Pancreas (tissue), 10 donors: ENCODE measurements around the gene UTS2R. TPM values are rescaled to one million over a fixed set of nuclear protein-coding genes. Genes with fewer than 3 reads are reported as not detected.

Experiments
- ATAC-seq, 4 donors: fragments of 200-7000 bp; cut with Tn5 transposase; one replicate each; pipeline versions ENCODE4 v1.8.0 to v1.9.1; 2020; ENCODE audit warnings: mild to moderate bottlenecking in 4 of 4, moderate library complexity in 4 of 4
- DNase-seq, 6 donors: peaks; one replicate each; pipeline ENCODE4 v3.0.0-alpha.2; 2020
- FAIRE-seq: peaks from 2 replicates; lab custom pipeline; 2012; peaks lifted over from hg19 to GRCh38; lab: Jason Lieb, UNC
- H3K27ac ChIP-seq, 4 donors: fragments of 200-600 bp; sonication (generic); 1 replicate in 3 of 4; 2 replicates in 1 of 4; pipeline versions ENCODE4 v1.5.0 to v1.8.0; 2020
- H3K27me3 ChIP-seq, 4 donors: fragments of 200-600 bp; one replicate each; pipeline ENCODE4 v1.8.0; 2021
- H3K36me3 ChIP-seq, 3 donors: fragments of 200-600 bp; sonication (generic) in 1 of 3; one replicate each; pipeline versions ENCODE4 v1.5.0 to v1.8.0; 2020 to 2021
- H3K4me1 ChIP-seq, 3 donors: fragments of 200-600 bp; one replicate each; pipeline ENCODE4 v1.8.0; 2021
- H3K4me3 ChIP-seq, 4 donors: fragments of 200-600 bp; sonication (generic) in 2 of 4; one replicate each; pipeline versions ENCODE4 v1.5.0 to v1.8.0; 2020 to 2021
- H3K9me3 ChIP-seq, 4 donors: fragments of 200-600 bp; one replicate each; pipeline ENCODE4 v1.8.0; 2021
- WGBS, 2 donors: extraction: QIAGEN DNeasy Blood & Tissue Kit; methylation state at CpG; one replicate each; pipeline ENCODE4 v1.1.7; 2013; 5-methylcytosine and 5-hydroxymethylcytosine counted together
- intact Hi-C, 3 donors: fragments of 100-400 bp; cut with DNase I; formaldehyde crosslinking; loops; one replicate each; pipeline versions ENCODE4 v1.11.1 to v1.14.2; 2022
- polyA plus RNA-seq, 2 donors: library from polyadenylated mRNA; stranded (reverse); fragments of 200-250 nt; gene quantifications; one replicate each; pipeline ENCODE4 v1.2.3, GENCODE V29; 2013
- total RNA-seq, 6 donors: library from RNA; stranded (reverse); fragmentation: NEBNext Ultra II Directional in 4 of 6; extraction: Animal tissue kit (Norgen Biotek cat#: 25700) in 4 of 6; gene quantifications; one replicate each; pipeline versions ENCODE4 v1.2.1 to v1.2.4, GENCODE V29; 2021 to 2023
- TF ChIP-seq, protein P1 (sequence below), 4 donors: fragments of 200-600 bp; sonication (generic) in 3 of 4; IDR thresholded peaks; one replicate each; pipeline versions ENCODE4 v1.5.0 to v1.8.0; 2021; ENCODE audit warnings: antibody characterized with exemption in 4 of 4
- donor health status: healthy with polysubstance abuse.
- donor health status: DM: no; HTN: no; CAD: no; lungs with moderate emphysema.
- donor health status: DM: no; HTN: no; CAD: no.
- donor health status: control.
- donor health status: control.
- donor health status: Bipolar disorder and iron deficiency.
- donor health status: DM: yes; HTN: yes; CAD: no.
- donor health status: DM: no; HTN: no; CAD: no.
- donor health status: DM: no; HTN: no; CAD: no.
- donor health status: DM: yes; HTN: yes; CAD: no.

UTS2R gene
- total and polyA plus RNA-seq, 8 donors, result 0.37 to 0.87 (median 0.74) TPM; not detected in 5

DNA sequence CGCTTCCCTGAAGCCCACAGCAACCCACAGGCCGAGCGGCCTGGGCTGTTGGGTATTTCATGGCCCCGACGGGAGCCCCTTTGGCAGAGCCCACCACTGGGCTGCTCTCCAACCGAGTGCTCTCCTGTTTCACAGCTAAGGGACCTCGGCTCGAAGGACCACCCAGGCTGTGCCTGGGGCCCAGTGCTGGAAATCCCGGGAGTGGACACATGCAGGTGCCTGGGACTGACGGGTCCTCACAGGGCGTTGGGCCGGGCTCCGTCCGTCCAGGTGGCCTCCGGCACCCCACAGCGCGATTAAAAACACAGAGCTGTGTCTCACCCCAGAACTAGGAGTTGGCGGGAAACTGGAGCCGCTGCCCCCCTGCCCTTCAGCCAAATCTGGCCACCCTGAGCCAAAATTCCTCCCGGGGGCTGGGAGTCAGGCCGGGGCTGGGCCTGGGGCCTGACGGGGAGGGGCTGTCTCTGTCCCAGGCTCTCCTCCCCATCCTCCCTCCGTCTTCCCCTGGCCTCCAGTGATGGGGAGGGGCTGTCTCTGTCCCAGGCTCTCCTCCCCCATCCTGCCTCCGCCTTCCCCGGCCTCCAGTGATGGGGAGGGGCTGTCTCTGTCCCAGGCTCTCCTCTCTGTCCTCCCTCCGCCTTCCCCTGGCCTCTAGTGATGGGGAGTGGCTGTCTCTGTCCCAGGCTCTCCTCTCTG is 14.1 kb downstream of the UTS2R start:
- DNase-seq (peak in 2 of 6 donors; percentile 37 to 77), FAIRE-seq (no peak), ATAC-seq (no peak)
- Histone ChIP-seq H3K27me3 (no peaks in the 10 kb centered on the region), H3K4me1 (peaks cover 3 to 23% (median 15%) of the 10 kb centered on the region in 3 donors), H3K36me3 (no peaks in the 10 kb centered on the region), H3K9me3 (no peaks in the 10 kb centered on the region), H3K27ac (peak overlapping the region; percentile 62 to 84 (median 76)), H3K4me3 (no peak overlapping the region)
- WGBS, 2 donors, result 77 to 86% methylated on average over 18 to 26 of the region's 26 CpGs
- TF ChIP-seq, protein P1, sequence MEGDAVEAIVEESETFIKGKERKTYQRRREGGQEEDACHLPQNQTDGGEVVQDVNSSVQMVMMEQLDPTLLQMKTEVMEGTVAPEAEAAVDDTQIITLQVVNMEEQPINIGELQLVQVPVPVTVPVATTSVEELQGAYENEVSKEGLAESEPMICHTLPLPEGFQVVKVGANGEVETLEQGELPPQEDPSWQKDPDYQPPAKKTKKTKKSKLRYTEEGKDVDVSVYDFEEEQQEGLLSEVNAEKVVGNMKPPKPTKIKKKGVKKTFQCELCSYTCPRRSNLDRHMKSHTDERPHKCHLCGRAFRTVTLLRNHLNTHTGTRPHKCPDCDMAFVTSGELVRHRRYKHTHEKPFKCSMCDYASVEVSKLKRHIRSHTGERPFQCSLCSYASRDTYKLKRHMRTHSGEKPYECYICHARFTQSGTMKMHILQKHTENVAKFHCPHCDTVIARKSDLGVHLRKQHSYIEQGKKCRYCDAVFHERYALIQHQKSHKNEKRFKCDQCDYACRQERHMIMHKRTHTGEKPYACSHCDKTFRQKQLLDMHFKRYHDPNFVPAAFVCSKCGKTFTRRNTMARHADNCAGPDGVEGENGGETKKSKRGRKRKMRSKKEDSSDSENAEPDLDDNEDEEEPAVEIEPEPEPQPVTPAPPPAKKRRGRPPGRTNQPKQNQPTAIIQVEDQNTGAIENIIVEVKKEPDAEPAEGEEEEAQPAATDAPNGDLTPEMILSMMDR (IDR thresholded peaks at IDR 0.05), result no peak
- intact Hi-C loops, result no loop called here

DNA sequence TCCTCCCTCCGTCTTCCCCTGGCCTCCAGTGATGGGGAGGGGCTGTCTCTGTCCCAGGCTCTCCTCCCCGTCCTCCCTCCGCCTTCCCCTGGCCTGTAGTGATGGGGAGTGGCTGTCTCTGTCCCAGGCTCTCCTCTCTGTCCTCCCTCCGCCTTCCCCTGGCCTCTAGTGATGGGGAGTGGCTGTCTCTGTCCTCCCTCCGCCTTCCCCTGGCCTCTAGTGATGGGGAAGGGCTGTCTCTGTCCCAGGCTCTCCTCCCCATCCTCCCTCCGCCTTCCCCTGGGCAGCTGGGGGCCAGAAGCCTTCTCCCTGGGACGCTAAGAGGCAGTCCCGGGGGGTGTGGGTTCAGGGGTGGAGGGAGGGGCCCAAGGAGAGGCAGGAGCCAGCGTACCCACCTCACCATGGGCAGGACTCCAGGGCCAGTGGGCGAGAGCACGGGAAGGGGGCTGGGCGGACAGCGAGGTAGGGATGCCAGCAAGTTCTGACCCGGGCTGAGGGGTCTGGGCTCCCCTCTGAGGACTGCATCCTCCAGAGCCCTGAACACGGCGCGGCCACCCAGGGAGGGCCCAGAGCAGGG is 14.8 kb downstream of the UTS2R start:
- intact Hi-C loops, result no loop called here
- DNase-seq, result no peak
- FAIRE-seq, result no peak
- peaks cover 3 to 23% (median 15%) of the 10 kb centered on the region in 3 donors for H3K4me1 ChIP-seq
- ATAC-seq, result no peak
- H3K36me3 ChIP-seq, result no peaks in the 10 kb centered on the region
- H3K9me3 ChIP-seq, result no peaks in the 10 kb centered on the region
- WGBS, 2 donors, result 82 to 85% methylated on average over 16 to 17 of the region's 17 CpGs
- H3K27me3 ChIP-seq, result no peaks in the 10 kb centered on the region
- no peak overlapping the region for H3K4me3 ChIP-seq
- no peak overlapping the region for H3K27ac ChIP-seq
- TF ChIP-seq, protein P1 (IDR thresholded peaks at IDR 0.05), result no peak

DNA sequence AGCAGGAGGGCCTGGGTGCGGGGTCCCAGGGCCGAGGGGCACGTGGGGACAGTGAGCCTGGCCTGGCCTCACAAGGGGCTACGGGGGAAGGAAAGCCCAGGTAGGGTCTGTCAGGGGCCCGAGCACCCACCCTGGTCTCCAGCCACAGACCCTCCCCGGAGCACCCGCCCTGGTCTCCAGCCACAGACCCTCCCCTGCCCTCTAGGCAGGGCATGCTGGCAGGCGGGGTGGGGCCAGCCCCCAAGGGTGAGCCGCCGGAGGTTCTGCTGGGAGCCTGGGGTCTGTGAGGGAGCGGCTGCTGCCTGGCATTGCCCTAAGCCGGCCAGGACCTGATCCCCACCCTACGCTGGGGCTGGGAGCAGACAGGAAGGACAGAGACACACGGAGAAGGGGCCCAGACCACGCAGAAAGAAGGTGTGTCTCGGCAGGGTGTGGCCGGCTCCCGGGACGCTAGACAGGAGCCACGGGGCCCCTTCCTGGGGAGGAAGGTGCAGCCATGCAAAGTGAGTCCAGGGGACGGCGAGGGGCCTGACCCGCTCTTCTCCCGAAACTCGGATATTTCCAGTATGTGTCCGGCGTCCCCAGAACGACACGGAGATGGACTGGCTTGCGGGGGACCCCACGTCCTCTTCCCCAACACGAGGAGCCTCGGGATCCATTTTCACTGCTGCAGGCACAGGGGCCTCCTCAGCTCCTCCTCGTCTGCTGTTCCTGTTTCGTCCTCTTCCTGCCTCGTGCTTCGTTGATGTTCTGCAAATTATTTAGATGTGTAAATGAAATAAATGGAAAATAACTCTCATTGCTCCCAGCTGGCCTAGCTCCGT is 15.5 kb downstream of the UTS2R start:
- TF ChIP-seq, protein P1 (IDR thresholded peaks at IDR 0.05), result no peak
- Histone ChIP-seq H3K4me1 (peaks cover 3 to 23% (median 15%) of the 10 kb centered on the region in 3 donors), H3K27ac (no peak overlapping the region), H3K4me3 (no peak overlapping the region), H3K9me3 (no peaks in the 10 kb centered on the region), H3K36me3 (no peaks in the 10 kb centered on the region), H3K27me3 (no peaks in the 10 kb centered on the region)
- ATAC-seq (no peak), DNase-seq (peak in 1 of 6 donors; percentile 82), FAIRE-seq (no peak)
- 74 to 76% methylated on average over 31 to 38 of the region's 38 CpGs for WGBS, 2 donors
- intact Hi-C loops, result no loop called here

DNA sequence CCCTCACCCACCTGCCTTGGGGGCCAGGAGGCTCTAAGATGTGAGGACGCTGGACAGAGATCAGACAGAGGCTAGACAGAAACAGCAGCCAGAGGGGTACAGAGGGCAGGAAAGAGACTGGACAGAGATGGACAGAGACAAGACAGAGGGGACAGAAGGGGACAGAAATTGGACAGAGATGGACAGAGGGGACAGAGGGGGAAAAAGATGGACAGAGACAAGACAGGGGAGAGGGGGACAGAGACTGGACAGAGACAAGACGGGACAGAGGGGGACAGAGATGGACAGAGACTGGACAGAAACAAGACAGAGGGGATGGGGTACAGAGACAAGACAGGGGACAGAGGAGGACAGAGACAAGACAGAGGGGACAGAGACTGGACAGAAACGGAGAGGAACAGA is 16.1 kb downstream of the UTS2R start:
- Histone ChIP-seq H3K27me3 (no peaks in the 10 kb centered on the region), H3K4me3 (no peak overlapping the region), H3K36me3 (no peaks in the 10 kb centered on the region), H3K27ac (no peak overlapping the region), H3K4me1 (peaks cover 3 to 23% (median 15%) of the 10 kb centered on the region in 3 donors), H3K9me3 (no peaks in the 10 kb centered on the region)
- FAIRE-seq (no peak), DNase-seq (no peak), ATAC-seq (no peak)
- 66 to 67% methylated on average over 3 of the region's 3 CpGs for WGBS, 2 donors
- intact Hi-C loops, result no loop called here
- TF ChIP-seq, protein P1 (IDR thresholded peaks at IDR 0.05), result no peak
